Measurements from ENCODE around the gene LRCH2.

Gene LRCH2, protein sequence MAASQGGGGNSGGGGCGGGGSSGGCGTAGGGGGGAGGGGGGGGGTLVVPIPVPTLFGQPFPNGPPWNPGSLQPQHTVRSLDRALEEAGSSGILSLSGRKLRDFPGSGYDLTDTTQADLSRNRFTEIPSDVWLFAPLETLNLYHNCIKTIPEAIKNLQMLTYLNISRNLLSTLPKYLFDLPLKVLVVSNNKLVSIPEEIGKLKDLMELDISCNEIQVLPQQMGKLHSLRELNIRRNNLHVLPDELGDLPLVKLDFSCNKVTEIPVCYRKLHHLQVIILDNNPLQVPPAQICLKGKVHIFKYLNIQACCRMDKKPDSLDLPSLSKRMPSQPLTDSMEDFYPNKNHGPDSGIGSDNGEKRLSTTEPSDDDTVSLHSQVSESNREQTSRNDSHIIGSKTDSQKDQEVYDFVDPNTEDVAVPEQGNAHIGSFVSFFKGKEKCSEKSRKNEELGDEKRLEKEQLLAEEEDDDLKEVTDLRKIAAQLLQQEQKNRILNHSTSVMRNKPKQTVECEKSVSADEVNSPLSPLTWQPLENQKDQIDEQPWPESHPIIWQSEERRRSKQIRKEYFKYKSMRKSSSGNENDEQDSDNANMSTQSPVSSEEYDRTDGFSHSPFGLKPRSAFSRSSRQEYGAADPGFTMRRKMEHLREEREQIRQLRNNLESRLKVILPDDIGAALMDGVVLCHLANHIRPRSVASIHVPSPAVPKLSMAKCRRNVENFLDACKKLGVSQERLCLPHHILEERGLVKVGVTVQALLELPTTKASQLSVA

DNA sequence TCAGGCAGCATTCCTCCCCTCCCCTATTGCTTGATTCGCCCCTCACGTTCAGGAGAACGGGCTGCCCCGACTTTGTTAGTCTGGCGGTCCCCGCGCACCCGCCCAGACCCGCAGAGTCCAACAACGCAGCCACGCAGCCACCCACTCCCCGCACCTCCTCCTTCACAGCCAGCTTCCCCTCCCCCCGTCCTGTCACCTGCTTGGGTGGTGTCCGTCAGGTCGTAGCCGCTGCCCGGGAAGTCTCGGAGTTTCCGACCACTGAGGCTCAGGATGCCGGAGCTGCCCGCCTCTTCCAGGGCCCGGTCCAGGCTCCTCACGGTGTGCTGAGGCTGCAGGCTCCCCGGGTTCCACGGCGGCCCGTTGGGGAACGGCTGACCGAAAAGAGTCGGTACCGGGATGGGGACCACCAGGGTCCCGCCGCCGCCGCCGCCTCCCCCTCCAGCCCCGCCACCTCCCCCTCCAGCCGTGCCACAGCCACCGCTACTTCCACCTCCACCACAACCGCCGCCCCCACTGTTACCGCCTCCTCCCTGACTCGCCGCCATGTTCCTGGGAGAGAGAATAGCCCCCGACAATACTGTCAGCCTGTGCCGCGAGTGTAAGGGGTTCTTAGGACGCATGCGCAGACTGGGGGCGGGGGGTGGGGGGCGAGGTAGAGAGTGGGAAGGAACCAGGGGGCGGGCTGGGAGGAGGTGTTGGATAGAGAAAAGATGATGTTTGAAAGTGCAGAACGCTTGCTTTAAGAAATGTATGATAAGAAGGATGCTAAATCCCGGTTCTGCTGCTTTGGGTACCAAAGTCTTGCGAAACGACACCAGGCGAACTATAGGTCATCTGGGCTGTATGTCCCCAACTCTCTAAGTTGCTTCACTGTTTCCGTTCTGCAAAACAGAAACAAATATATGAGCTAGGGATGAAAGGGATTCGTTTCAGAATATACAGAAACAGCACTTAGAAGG, at the start of gene LRCH2:
Gene LRCH2, minus strand, starts transcription at position 600 of the 959 bp plus-strand sequence. Its CDS starts 55 bp downstream, at position 545.
- Histone ChIP-seq H3K4me3 (ENCODE audit: low read depth in 1 of 2, low read length in 2 of 2) (no peak within 1 kb of the TSS), H3K27ac (ENCODE audit: low read length) (no peak within 1 kb of the TSS), H3K27me3 (ENCODE audit: insufficient read depth, low read length, poor library complexity) (no peaks in the 10 kb centered on the region), H3K9ac (ENCODE audit: low read depth, low read length) (no peak within 1 kb of the TSS), H3K9me3 (ENCODE audit: insufficient read depth, low read length, severe bottlenecking) (no peaks in the 10 kb centered on the region), H3K36me3 (ENCODE audit: insufficient read depth, low read length) (no peaks in the 10 kb centered on the region), H3K4me1 (ENCODE audit: insufficient read depth, low read length) (no peaks in the 10 kb centered on the region), H4K20me1 (ENCODE audit: insufficient read depth, low read length) (no peaks in the 10 kb centered on the region), H3K79me2 (ENCODE audit: insufficient read depth, low read length) (no peaks in the 10 kb centered on the region), H2AFZ (ENCODE audit: low read depth, low read length) (no peak within 1 kb of the TSS), H3K4me2 (ENCODE audit: insufficient read depth, low read length) (no peak within 1 kb of the TSS)
- no peak for ATAC-seq (ENCODE audit: insufficient read depth, low read depth)
- DNase-seq = no peak
- TF ChIP-seq, protein P1, sequence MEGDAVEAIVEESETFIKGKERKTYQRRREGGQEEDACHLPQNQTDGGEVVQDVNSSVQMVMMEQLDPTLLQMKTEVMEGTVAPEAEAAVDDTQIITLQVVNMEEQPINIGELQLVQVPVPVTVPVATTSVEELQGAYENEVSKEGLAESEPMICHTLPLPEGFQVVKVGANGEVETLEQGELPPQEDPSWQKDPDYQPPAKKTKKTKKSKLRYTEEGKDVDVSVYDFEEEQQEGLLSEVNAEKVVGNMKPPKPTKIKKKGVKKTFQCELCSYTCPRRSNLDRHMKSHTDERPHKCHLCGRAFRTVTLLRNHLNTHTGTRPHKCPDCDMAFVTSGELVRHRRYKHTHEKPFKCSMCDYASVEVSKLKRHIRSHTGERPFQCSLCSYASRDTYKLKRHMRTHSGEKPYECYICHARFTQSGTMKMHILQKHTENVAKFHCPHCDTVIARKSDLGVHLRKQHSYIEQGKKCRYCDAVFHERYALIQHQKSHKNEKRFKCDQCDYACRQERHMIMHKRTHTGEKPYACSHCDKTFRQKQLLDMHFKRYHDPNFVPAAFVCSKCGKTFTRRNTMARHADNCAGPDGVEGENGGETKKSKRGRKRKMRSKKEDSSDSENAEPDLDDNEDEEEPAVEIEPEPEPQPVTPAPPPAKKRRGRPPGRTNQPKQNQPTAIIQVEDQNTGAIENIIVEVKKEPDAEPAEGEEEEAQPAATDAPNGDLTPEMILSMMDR (IDR thresholded peaks at IDR 0.05; ENCODE audit: borderline replicate concordance, extremely low read depth, low read length, poor library complexity, severe bottlenecking) = no peak
- TF ChIP-seq EZH2 (IDR thresholded peaks at IDR 0.05; ENCODE audit: borderline replicate concordance, low read depth, low read length, severe bottlenecking) = no peak

DNA sequence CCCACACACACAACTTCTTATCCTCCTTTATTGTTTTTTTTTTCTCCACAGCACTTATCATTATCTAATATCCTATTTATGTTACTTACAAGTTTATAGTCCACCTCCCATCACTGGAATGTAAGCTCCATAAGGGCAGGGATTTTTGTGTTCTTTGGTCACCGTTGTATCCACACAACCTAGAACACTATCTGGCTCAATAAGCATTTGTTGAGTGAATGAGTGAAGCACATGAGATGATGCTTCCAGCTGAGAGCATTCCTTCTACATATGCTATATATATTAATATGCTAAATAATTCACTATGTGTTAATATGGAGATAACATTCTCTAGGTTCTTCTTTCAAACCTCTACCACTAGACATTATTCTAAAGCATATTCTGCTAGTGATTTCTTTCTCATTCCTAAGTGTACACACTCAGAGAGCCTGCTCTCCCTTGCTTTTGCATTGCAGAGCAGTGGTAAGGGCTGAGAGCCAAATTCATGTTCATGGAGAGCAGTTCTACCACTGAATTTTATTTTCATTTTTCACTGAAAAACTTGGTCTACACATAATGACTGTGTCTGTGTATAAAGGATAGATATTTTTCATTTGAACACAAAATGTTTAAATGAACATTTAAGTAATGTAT, 35.3 kb upstream of the LRCH2 start:
- no peaks in the 10 kb centered on the region for H3K79me2 ChIP-seq (ENCODE audit: insufficient read depth, low read length)
- no peaks in the 10 kb centered on the region for H3K27me3 ChIP-seq (ENCODE audit: insufficient read depth, low read length, poor library complexity)
- no peak overlapping the region for H3K4me2 ChIP-seq (ENCODE audit: insufficient read depth, low read length)
- TF ChIP-seq, protein P1 (IDR thresholded peaks at IDR 0.05; ENCODE audit: borderline replicate concordance, extremely low read depth, low read length, poor library complexity, severe bottlenecking) = no peak
- no peak for TF ChIP-seq EZH2 (IDR thresholded peaks at IDR 0.05; ENCODE audit: borderline replicate concordance, low read depth, low read length, severe bottlenecking)
- ATAC-seq (ENCODE audit: insufficient read depth, low read depth) (no peak), DNase-seq (no peak)
- no peaks in the 10 kb centered on the region for H3K9me3 ChIP-seq (ENCODE audit: insufficient read depth, low read length, severe bottlenecking)
- H3K27ac ChIP-seq (ENCODE audit: low read length) = no peak overlapping the region
- H4K20me1 ChIP-seq (ENCODE audit: insufficient read depth, low read length) = no peaks in the 10 kb centered on the region
- H3K4me1 ChIP-seq (ENCODE audit: insufficient read depth, low read length) = no peaks in the 10 kb centered on the region
- no peaks in the 10 kb centered on the region for H3K36me3 ChIP-seq (ENCODE audit: insufficient read depth, low read length)
- H3K9ac ChIP-seq (ENCODE audit: low read depth, low read length) = no peak overlapping the region
- H3K4me3 ChIP-seq (ENCODE audit: low read depth in 1 of 2, low read length in 2 of 2) = no peak overlapping the region
- H2AFZ ChIP-seq (ENCODE audit: low read depth, low read length) = no peak overlapping the region

DNA sequence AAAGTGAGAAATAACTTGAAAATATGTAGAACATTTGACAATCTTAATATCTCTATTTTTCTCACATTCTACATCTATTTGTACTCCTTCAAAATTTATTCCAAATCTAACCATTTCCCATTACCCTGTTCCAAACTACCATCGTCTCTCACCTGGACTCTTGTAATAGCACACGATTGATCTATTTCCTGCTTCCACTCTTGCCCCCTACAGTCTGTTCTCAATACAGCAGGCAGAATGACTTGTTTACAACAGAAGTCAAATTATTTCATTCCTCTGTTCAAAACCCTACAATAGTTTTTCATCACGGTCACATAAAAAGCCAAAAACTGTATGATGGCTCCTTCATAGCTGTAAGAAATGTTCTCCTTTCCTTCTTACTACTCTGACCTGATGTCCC, 34.5 kb upstream of the LRCH2 start:
- Histone ChIP-seq H3K27me3 (ENCODE audit: insufficient read depth, low read length, poor library complexity) (no peaks in the 10 kb centered on the region), H3K9ac (ENCODE audit: low read depth, low read length) (no peak overlapping the region), H3K4me1 (ENCODE audit: insufficient read depth, low read length) (no peaks in the 10 kb centered on the region), H3K27ac (ENCODE audit: low read length) (no peak overlapping the region), H3K4me2 (ENCODE audit: insufficient read depth, low read length) (no peak overlapping the region), H2AFZ (ENCODE audit: low read depth, low read length) (no peak overlapping the region), H3K79me2 (ENCODE audit: insufficient read depth, low read length) (no peaks in the 10 kb centered on the region), H3K36me3 (ENCODE audit: insufficient read depth, low read length) (no peaks in the 10 kb centered on the region), H3K4me3 (ENCODE audit: low read depth in 1 of 2, low read length in 2 of 2) (no peak overlapping the region), H4K20me1 (ENCODE audit: insufficient read depth, low read length) (no peaks in the 10 kb centered on the region), H3K9me3 (ENCODE audit: insufficient read depth, low read length, severe bottlenecking) (no peaks in the 10 kb centered on the region)
- DNase-seq = no peak
- no peak for ATAC-seq (ENCODE audit: insufficient read depth, low read depth)
- TF ChIP-seq EZH2 (IDR thresholded peaks at IDR 0.05; ENCODE audit: borderline replicate concordance, low read depth, low read length, severe bottlenecking) = no peak
- TF ChIP-seq, protein P1 (IDR thresholded peaks at IDR 0.05; ENCODE audit: borderline replicate concordance, extremely low read depth, low read length, poor library complexity, severe bottlenecking) = no peak
